Activated T-cell treated with anti-CD3 and anti-CD28 coated beads, Interleukin-2, amount 50 U/mL, for 72 hours (primary cell): ENCODE measurements around the gene OR7G3. TPM values are rescaled to one million over a fixed set of nuclear protein-coding genes. Genes with fewer than 3 reads are reported as not detected.

Experiments
- ATAC-seq, 2 donors: fragments of 150-1000 bp; cut with Tn5 transposase; replicated peaks in 1 of 2; 2 replicates each; pipeline ENCODE4 v1.10.0; 2021; ENCODE audit warnings: moderate library complexity in 2 of 2, mild to moderate bottlenecking in 1 of 2
- DNase-seq, 2 donors: peaks; one replicate each; pipeline ENCODE4 v3.0.0; 2021 to 2022; ENCODE audit warnings: mixed read lengths in 1 of 2
- H3K27ac Mint-ChIP-seq: one replicate; pipeline ENCODE4 v1.8.0; 2022; ENCODE audit warnings: mild to moderate bottlenecking, moderate library complexity, mixed read lengths
- H3K27me3 Mint-ChIP-seq: one replicate; pipeline ENCODE4 v1.8.0; 2022; ENCODE audit warnings: low read depth, mixed read lengths
- H3K36me3 Mint-ChIP-seq, 2 donors: one replicate each; pipeline ENCODE4 v1.8.0; 2022; ENCODE audit warnings: mixed read lengths in 2 of 2, mild to moderate bottlenecking in 1 of 2; ENCODE audit not compliant: insufficient read depth in 2 of 2
- H3K4me1 Mint-ChIP-seq: one replicate; pipeline ENCODE4 v1.8.0; 2022; ENCODE audit warnings: low read depth, mixed read lengths
- H3K4me3 Mint-ChIP-seq, 2 donors: one replicate each; pipeline ENCODE4 v1.8.0; 2022; ENCODE audit warnings: mild to moderate bottlenecking in 2 of 2, mixed read lengths in 2 of 2, moderate library complexity in 2 of 2
- H3K9me3 Mint-ChIP-seq, 2 donors: one replicate each; pipeline ENCODE4 v1.8.0; 2022; ENCODE audit warnings: mixed read lengths in 2 of 2
- total RNA-seq, 2 donors: library from RNA; stranded (reverse); gene quantifications; one replicate each; pipeline ENCODE4 v1.2.3, GENCODE V29; 2022

The OR7G3 gene
- total RNA-seq, 2 donors from 2014 or later: not detected

- ATAC-seq: no peak
- no peaks in the 10 kb centered on the region for H3K9me3 Mint-ChIP-seq
Observed at GRCh38 chr19:9076901-9077300, 49.8 kb downstream of the OR7G3 start.

More at GRCh38 chr19:9076901-9077300, 49.8 kb downstream of the OR7G3 start:
- H3K4me3 Mint-ChIP-seq: no peak overlapping the region
- no peaks in the 10 kb centered on the region for H3K36me3 Mint-ChIP-seq
- H3K27me3 Mint-ChIP-seq: no peaks in the 10 kb centered on the region
- no peak overlapping the region for H3K27ac Mint-ChIP-seq
- DNase-seq: no peak
- H3K4me1 Mint-ChIP-seq: peaks cover 4% of the 10 kb centered on the region

Other genes with a start within 250 kb of the OR7G3 start
- gene MUC16, start 116.5 kb downstream of the OR7G3 start, total RNA-seq: under 1 TPM in 1 of 2 donors, not detected in 1; 0.05 TPM
- gene OR1M1, start 39.9 kb downstream of the OR7G3 start, total RNA-seq: not detected
- gene OR7G2, start 19.5 kb downstream of the OR7G3 start, total RNA-seq: not detected
- not detected for gene OR7G1, start 11.2 kb downstream of the OR7G3 start, total RNA-seq
- 10 to 100 TPM; 44.6 to 57.4 TPM for gene ZNF317, start 13.4 kb upstream of the OR7G3 start, total RNA-seq
- under 1 TPM; 0.14 to 0.24 TPM for gene OR7D2, start 52.0 kb upstream of the OR7G3 start, total RNA-seq
- gene OR7D4, start 92.6 kb upstream of the OR7G3 start, total RNA-seq: not detected
- gene OR7E24, start 124.0 kb upstream of the OR7G3 start, total RNA-seq: not detected
- gene ZNF699, start 182.9 kb upstream of the OR7G3 start, total RNA-seq: 10 to 100 TPM; 12.6 to 14.0 TPM
- gene ZNF559, start 197.2 kb upstream of the OR7G3 start, total RNA-seq: 10 to 100 TPM; 18.3 to 19.7 TPM
- 1 to 10 TPM; 1.7 to 3.8 TPM for gene ZNF177, start 236.1 kb upstream of the OR7G3 start, total RNA-seq